Measurements from ENCODE around the gene FSTL1.

The FSTL1 gene

DNA sequence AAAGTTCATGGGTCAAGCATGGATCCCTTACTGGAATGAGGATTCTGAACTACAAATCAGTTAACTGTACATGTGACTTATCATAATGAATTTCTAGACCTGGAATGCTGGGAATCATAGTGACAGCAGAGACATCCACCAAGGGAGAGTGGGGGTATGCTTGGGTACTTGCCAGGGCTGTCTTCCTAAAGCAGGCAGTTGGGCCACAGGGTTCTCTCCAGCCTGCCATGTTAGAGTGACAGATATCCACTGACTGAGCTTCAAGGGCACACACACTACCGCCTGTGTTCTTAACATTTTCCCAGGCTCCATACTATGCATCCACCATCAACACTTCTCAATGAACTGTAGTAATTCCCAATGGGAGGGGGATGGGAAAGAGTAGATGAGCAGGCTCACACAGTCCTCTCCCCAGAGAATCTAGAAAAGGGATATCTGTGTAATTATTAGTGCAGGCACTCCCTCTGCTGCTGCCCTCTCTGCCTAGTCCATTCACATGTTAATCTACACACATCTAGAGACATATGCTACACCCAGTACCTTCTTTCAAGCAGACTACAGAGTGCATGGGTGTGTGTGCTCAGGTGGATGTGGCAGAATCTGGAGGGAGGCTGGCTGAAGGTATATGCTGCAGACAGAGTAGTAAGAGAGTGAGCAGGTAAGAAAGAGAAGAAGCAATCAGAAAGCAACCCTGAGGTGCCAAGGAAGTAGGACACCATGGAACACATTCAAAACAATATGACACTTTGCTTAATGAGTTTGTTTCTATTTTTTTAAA is 3.7 kb downstream of the FSTL1 start:
- peak overlapping the region; percentile 7 to 9 for H3K4me3 ChIP-seq
- no peaks in the 10 kb centered on the region for H3K9me3 ChIP-seq
- H3K36me3 ChIP-seq, result no peaks in the 10 kb centered on the region
- DNase-seq, result no peak
- no peaks in the 10 kb centered on the region for H3K27me3 ChIP-seq
- intact Hi-C loops (cut with DNase I; ENCODE audit: low total_unique reads), result no loop called here
- peaks cover 0 to 78% (median 54%) of the 10 kb centered on the region in 4 donors for H3K4me1 ChIP-seq
- TF ChIP-seq, protein P1, sequence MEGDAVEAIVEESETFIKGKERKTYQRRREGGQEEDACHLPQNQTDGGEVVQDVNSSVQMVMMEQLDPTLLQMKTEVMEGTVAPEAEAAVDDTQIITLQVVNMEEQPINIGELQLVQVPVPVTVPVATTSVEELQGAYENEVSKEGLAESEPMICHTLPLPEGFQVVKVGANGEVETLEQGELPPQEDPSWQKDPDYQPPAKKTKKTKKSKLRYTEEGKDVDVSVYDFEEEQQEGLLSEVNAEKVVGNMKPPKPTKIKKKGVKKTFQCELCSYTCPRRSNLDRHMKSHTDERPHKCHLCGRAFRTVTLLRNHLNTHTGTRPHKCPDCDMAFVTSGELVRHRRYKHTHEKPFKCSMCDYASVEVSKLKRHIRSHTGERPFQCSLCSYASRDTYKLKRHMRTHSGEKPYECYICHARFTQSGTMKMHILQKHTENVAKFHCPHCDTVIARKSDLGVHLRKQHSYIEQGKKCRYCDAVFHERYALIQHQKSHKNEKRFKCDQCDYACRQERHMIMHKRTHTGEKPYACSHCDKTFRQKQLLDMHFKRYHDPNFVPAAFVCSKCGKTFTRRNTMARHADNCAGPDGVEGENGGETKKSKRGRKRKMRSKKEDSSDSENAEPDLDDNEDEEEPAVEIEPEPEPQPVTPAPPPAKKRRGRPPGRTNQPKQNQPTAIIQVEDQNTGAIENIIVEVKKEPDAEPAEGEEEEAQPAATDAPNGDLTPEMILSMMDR (IDR thresholded peaks at IDR 0.05), result no peak
- H3K27ac ChIP-seq, result peak overlapping the region; percentile 93 to 95

DNA sequence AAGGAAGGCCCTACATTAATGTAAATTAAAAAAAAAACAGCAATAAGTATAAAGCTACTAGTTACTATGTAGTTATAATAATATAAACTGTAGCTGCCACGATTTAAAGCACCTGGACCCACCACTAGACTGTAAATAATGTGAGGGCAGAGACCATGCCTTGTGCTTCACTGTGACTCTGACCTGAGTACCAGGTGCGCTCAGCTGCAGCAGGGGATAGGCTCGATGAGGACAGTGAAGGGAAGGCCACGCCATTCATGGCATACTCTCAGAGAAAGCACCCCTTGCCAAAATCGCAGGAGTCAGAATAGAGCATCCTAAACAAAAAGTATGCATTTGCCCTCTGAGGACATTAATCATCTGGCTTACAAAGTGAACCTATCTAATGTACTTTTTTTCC is 5.1 kb downstream of the FSTL1 start:
- no peaks in the 10 kb centered on the region for H3K27me3 ChIP-seq
- no peaks in the 10 kb centered on the region for H3K36me3 ChIP-seq
- H3K27ac ChIP-seq, result peak overlapping the region; percentile 93 to 95
- TF ChIP-seq, protein P1 (IDR thresholded peaks at IDR 0.05), result no peak
- intact Hi-C loops (cut with DNase I; ENCODE audit: low total_unique reads), result no loop called here
- DNase-seq, result no peak
- H3K4me1 ChIP-seq, result peaks cover 0 to 87% (median 60%) of the 10 kb centered on the region in 4 donors
- H3K4me3 ChIP-seq, result no peak overlapping the region
- H3K9me3 ChIP-seq, result no peaks in the 10 kb centered on the region

DNA sequence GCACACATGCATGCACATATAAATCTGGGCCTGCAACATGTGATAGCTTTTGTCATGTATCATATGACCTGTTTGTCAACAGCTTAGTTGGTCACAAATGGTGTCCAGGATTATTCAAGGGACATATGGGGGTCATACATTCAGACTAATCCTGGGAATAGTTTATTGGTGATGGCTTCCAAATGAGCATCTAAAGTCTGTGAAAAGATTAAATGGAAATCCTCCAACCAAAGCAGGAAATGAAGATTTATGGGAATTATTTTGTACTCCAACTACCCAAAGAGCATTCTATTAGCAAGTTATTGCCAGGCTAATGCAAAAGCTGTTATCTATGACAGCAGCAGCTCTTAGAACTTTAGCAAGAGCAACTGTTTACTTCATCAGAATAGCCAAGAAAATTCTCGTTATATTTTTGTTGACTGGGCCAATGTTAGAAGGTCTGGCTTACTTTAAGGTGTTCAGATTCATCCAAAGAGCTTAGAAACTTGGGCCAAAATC is 7.1 kb downstream of the FSTL1 start:
- no peak for DNase-seq
- H3K36me3 ChIP-seq, result peaks cover 0 to 4% (median 0%) of the 10 kb centered on the region in 3 donors
- TF ChIP-seq, protein P1 (IDR thresholded peaks at IDR 0.05), result no peak
- intact Hi-C loops (cut with DNase I; ENCODE audit: low total_unique reads), result no loop called here
- H3K4me3 ChIP-seq, result no peak overlapping the region
- no peaks in the 10 kb centered on the region for H3K9me3 ChIP-seq
- H3K27ac ChIP-seq, result peak overlapping the region; percentile 93 to 95
- peaks cover 0 to 99% (median 75%) of the 10 kb centered on the region in 4 donors for H3K4me1 ChIP-seq
- no peaks in the 10 kb centered on the region for H3K27me3 ChIP-seq

DNA sequence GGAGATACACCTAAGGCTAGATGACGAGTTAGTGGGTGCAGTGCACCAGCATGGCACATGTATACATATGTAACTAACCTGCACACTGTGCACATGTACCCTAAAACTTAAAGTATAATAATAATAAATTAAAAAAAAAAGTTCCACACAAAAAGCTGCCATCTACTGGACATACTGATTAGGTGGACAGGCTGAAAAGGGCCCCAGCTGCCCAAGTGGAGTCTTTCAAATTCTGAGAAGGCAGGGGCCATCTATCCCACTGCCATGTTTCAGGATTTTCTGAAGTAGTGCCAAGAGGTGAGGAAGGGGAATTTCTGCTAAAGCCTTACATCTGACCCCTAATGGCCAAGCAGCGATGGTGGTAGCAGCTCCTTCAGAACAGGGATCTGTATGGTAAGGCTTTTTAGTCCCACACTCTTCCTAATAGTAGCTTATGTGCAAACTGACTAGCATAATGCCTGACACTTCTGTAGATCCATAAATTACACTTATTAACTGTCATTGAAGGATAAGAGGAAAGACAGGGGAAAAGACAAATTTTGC is 7.7 kb downstream of the FSTL1 start:
- DNase-seq, result no peak
- peaks cover 0 to 4% (median 0%) of the 10 kb centered on the region in 3 donors for H3K36me3 ChIP-seq
- TF ChIP-seq, protein P1 (IDR thresholded peaks at IDR 0.05), result no peak
- peak overlapping the region; percentile 93 to 95 for H3K27ac ChIP-seq
- no peak overlapping the region for H3K4me3 ChIP-seq
- no peaks in the 10 kb centered on the region for H3K27me3 ChIP-seq
- no peaks in the 10 kb centered on the region for H3K9me3 ChIP-seq
- intact Hi-C loops (cut with DNase I; ENCODE audit: low total_unique reads), result no loop called here
- peaks cover 0 to 99% (median 78%) of the 10 kb centered on the region in 4 donors for H3K4me1 ChIP-seq

DNA sequence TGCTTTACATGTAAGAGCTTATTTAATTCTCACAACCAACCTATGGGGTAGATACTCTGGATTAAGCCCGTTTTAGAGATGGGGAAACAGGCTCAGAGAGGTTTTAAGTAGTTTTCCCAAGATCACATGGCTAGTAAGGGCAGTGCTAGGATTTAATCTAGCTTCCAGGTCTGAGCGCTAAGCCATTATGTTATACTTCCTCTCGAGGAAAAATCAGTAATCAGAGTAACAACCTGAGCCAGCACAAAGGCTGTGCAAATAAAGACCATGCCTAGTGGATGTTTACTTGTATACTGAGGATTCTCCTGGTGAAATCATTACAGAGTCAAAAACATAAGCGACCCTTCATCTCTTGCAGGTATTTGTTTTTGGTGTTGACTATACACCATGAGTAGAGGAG is 9.0 kb downstream of the FSTL1 start:
- TF ChIP-seq, protein P1 (IDR thresholded peaks at IDR 0.05), result no peak
- H3K27me3 ChIP-seq, result no peaks in the 10 kb centered on the region
- H3K4me3 ChIP-seq, result no peak overlapping the region
- H3K36me3 ChIP-seq, result peaks cover 0 to 4% (median 0%) of the 10 kb centered on the region in 3 donors
- intact Hi-C loops (cut with DNase I; ENCODE audit: low total_unique reads), result no loop called here
- H3K9me3 ChIP-seq, result no peaks in the 10 kb centered on the region
- peaks cover 0 to 99% (median 75%) of the 10 kb centered on the region in 4 donors for H3K4me1 ChIP-seq
- DNase-seq, result no peak
- peak overlapping the region; percentile 60 to 95 for H3K27ac ChIP-seq
